GM04504 (cell line): ENCODE data around the gene OR14I1.

Experiments
- DNase-seq: peaks from one replicate; pipeline ENCODE4 v3.0.0-alpha.2; 2012; ENCODE audit warnings: low read depth

The OR14I1 gene

DNA sequence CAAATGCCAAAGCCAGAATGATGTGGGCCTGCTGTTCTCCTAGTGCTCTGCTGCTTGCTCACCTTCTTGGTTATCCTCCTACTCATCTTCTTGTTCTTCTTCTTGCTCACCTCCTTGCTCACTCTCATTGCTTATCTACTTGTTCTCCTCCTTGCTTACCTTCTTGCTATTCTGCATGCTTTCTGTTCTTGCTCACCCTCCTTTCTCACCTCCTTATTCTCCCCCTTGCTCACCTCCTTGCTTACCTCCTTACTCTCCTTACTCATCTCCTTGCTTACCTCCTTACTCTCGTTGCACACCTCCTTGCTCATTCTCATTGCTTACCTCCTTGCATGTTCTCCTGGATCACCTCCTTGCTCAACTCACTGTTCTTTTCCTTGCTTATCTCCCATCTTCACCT, at the start of gene OR14I1:
TSS of gene OR14I1 (minus strand) at position 53 of the 400 bp plus-strand sequence.
- no peak for DNase-seq

DNA sequence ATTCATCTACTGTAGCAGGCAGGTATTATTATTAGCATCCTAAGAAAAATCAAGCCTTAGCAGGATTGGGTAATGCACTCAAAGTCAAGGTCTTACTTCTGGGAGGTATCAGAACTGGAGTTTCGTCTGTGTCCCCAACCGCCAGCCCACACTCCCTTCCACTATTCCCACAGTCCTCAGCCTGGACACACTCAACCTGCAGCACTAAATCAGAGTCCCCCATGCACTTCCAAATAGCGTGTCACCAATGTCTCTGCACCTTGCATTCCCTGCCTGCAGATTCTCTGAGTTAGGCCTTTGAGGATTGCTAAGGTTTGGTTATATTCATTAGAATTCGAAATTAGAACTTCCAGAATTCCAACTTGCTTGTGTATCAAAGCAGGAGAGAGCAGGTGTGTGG, 49.1 kb upstream of the OR14I1 start:
- no peak for DNase-seq

DNA sequence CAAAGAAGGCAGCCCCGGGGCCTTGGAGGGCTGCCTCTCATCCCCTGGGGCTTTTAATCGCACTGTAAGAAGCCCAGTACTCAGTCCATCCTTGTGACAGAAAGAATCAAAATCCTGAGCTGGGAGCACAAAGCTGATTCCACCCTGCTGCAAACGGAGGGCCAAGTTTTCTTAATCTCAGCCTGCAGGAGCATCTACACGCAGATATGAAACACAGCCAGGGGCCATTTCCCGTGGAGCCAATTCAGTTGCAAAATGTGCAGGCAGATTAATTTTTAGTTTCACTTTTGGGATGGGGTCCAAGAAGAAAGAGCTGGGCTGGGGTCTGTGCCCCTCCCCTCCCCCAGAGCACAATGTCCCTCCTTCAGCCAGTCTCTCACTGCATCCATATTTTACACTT, 48.6 kb upstream of the OR14I1 start:
- no peak for DNase-seq

DNA sequence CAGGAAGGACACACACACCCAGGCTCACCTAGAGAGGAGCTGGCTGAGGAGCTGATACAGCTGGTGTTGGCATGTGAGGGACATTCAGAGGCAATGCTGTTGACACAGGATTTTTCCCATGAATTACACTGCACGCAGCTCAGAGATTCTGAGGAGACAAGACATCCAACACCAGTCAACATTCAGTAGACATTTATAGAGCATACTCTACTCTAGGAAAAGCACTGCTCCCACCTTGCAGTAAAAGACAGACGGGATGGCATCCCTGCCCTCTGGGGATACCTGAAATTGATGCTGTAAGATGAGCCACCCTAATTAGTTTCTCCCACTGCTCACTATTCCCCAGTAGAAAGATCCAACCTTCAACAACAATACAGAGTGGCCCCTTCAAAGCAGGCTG, 47.9 kb upstream of the OR14I1 start:
- DNase-seq = no peak

DNA sequence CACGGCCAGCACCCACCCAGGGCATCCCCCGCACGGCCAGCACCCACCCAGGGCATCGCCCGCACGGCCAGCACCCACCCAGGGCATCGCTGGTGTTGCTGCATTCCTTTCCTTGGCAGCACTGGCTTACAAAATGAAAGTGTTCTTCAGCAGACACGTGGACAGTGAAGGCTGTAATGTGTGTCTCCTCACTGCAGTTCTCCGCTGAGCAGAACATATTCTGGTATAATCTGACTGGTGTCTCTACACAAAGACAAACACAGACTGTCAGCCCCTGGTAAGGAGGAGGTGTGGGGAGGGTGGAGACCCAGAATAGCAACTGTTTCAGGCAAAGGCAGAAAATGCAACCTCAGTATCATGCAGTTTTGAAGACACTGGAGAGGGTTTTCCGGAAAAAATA, 45.6 kb upstream of the OR14I1 start:
- DNase-seq = no peak

DNA sequence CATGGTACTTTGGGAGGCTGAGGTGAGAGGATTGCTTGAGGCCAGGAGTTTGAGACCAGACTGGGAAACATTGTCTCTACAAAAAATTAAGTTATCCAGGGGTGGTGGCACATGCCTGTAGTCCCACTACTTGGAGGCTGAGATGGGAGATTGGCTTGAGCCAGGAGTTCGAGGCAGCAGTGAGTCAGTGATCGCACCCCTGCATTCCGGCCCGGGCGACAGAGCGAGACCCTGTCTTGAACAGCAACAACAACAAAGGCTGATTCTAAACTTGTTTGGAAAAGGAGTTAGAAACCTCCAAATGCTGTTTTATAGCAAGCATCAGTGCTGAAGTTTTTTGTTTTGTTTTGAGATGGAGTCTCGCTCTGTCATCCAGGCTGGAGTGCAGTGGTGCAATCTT, 38.3 kb upstream of the OR14I1 start:
- DNase-seq = no peak

DNA sequence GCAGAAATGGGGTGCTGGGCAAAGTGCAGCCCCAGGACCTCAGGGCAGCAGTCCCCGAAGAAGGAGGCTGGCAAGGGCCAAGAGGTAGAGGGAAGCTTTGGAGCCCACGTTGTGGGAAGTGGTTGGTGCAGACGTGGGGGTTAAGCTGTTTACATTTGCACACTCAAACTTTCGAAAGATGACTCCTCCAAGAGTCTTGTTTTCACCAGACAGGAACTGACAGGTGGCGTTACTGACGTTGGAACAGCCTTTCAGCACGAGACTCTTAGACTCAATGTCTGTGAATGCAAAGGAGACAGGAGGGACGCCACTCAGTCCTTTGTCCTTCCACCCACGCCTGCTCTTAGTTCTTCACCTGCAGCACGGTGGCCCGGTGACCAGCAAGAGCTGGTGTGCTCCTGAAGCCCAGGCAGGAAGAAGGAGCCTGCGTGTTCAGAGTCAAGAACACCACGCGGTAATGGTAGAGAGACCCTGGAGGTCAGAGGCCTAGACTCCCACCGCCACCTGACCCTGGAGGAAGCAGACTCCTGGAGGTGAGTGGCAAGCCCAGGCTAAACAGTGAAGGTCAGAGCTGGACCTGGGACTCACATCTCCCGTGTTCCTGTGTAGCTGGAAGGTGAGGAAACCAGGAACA, 37.1 kb upstream of the OR14I1 start:
- no peak for DNase-seq

DNA sequence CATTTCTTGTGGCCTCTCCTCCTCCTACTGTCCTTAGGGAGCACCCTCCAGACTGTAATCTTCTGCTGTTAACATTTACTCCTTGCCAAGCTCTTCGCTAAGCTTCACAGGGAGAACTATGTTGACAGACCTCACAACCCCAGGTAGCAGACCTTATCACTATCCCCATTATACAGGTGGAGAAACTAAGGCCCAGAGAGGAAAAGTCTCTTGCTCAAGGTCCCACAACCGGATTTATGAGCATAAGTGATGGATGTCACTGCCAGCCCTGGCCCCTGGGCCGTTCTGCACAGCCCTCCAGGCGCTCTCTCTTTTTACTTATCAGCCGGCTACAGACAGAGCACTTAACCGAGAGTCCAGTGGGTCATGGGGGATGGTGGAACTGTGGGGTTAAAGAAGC, 34.9 kb upstream of the OR14I1 start:
- DNase-seq = no peak

DNA sequence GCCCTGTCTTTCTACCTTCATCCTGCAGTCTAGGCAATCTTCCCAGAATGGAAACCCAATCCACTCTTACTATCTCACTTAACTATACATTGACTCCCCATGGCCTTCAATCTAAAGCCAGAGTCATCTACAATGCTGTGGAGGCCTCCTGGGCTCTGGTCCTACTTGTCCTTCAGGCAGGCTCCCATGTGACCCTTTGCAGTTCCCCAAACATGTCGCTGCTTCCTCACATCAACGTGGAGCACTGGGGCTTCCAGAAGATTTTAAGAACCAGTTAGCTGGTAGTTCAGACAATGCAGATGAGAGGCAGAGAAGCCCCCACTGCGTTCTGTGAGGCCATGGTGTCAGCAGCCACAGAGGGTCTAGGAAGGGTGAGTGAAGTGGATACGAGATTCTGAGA, 34.4 kb upstream of the OR14I1 start:
- DNase-seq = no peak

DNA sequence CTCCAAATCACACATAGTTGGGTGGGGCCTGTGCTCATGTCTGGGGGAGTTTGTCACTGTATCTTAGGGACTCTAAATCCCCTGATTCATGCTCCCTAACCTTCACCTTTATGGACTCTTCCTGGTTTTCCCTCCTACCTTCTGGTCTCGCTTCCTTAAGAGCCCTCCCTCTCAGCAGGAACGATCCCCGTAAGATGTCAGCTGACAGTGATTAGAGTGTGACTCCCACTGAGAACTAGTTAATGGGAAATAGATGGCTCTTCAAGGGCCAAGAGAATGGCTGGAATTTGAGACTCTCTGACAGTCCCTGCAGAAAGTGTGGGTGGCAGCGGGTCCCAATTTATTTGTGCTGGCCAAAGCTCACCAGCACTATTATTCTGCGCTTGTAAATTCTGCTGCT, 31.0 kb upstream of the OR14I1 start:
- no peak for DNase-seq

DNA sequence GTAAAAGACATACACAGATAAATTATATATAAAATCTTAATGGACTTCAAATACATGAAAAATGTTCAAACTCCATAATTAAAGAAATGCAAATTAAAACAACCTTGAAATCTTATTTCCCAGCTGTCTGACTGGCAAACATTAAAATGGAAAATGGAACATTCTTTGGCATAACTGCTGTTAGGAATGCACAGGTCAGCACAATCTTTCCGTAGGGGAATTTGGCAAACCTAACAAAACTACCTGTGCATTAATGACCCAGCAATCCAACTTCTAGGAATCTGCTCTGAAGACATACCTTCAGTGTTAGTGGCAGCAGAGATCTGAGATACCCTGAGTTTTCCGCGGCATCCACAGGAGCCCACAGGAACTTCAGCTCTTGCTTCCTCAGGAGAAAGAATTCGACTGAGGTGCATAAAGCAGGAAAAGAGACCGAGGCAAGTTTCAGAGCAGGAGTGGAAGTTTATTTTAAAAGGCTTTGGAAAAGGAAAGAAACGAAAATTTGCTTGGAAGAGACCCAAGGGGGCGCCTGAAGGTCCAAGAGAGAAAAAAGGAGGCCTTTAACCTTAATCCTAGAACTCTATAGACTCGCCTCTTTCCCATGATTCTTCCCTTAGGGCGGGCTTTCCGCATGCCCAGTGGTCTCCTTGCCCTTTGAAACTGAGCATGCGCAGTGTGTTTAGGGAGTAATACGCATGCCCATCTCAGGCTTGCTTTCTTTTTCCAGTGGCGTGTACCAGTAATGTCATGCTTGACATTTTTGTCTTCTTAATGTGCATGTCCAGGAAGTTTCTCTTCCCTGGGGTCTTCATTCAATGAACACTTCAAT, 28.2 kb upstream of the OR14I1 start:
- no peak for DNase-seq

DNA sequence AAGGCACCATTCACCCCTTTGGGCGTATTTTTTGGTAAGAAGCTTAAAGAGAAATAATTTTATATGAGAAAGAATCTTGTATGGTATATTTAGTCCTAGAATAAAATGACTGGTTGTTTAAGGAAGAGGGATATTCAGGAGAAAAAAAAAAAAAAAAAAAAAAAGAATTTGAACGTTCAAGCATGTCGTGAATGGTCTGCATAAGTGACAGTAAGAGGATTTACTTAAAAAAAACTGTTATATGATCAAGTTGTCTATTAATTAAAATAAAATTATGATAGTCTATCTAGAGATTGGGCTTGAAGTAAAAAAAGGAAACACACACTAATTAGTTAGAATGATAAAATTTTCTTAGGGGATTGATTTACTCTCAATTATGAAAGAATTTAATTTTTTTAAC, 11.7 kb upstream of the OR14I1 start:
- no peak for DNase-seq

DNA sequence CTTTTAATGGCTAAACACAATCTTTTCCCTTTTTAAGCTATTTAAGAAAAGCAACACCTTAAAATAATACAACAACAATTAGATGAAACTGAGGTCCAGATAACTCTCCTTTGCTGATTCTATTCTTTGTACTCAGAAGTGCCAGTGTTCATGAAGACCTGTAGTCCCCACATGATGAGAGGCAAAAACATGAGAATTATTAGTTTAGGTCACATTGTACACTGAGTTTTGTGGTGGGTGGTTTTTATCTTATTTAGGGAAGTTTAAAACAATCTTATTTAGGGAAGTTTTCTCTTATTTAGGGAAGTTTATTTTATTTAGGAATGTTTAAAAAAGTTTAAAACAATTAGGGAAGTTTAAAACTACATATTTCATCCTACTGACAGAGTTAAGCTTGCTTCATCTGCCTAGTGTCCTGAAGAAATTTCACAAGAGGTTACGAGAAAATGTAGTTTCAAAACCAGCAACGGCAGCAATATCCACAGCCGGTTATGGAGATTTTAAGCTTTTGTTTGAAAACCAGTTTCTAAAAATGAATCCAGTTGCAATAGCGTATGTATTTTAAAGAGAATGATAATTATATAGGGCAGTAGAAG, 7.8 kb upstream of the OR14I1 start:
- DNase-seq = no peak

DNA sequence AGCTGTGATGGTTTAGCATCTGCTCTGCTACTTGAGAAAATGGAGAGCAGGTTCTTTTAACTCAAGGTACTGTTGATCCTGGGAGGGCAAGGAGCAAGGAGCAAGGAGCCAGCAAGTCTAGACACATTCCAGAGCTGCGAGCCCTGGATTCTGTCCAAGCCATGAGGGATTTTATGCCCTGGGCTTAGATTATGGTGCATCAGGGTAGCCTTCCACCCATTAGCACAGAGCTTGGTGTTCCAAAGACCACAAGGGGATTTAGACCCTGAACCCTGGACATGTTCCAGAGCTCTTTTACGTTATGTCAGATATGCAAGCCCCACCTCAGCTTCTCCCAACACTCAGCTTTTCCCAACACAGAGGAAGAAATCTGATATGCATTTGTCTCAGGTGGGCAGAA, 2.0 kb upstream of the OR14I1 start:
- DNase-seq = no peak

DNA sequence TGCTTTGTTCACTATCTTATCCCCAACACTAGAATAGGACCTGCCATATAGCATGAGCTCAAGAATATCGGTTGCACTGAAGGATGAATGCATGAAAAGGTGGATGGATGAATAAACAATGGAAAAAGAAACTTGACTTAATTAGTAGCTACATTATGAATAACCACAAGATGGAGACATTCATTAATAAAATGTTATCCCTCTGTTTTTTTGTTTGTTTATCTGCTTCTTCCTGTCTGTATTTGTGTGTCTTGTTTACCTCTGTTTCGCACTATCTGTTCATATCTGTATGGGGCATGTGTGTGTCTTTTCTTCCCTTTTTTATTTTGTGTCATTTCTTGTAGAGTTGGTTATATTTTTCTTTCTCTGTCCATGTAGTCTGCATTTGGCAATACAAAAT, 1.1 kb upstream of the OR14I1 start:
- no peak for DNase-seq

DNA sequence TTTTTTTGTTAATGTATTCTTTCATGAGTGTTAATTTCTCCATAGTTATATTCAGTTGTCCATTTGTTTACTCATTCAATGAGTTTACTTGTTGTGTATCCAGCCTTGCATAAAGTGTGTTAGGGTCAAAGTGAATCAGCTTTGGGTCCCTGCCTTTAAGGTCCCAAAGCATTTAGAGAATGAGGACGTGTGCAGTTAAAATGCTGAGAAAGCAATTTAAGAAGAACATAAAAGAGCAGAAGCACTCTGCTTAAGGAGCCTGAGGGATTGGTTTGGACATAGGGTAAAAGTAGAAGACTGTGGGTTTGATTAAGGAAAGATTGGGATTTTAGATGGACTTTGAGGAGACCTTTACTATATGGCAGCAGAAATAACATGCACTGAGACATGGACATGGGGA, 3.5 kb downstream of the OR14I1 start:
- no peak for DNase-seq

DNA sequence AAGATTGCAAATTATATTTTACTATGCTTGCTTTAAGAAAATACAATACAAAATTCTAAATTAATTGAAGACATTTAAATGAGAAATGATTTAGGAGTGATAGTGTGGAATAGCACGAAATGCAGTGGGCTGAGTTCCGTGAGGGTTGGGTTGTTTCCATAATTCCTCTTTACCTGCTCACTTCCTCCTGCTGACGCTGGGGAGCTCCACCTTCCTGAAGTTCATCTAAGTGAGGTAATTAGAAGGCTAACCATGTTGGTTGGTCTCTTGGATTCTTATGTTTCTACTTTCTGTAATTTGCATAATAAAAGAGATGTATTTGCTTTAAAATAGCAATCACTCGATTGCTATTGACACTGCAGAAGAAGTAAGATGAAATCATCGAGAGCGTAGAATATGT, 4.7 kb downstream of the OR14I1 start:
- no peak for DNase-seq

DNA sequence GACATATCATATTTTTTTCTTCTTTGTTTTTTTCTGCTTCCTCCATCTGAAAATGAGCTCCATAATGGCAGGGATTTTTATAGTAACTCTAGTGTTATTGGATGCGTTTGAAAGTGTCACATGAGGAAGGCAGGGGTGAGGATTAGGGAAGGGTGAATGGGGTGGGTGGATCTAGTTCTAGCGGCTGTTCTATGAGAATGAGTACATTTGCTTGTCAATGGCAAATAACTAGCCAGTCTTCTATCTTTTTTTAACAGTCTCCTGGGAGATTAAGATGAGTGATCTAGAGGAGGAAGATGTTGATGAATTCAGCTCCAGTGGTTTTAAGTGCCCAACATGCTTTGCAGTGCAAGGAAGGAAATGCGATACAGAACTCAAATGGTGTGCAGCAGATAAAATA, 5.8 kb downstream of the OR14I1 start:
- no peak for DNase-seq

DNA sequence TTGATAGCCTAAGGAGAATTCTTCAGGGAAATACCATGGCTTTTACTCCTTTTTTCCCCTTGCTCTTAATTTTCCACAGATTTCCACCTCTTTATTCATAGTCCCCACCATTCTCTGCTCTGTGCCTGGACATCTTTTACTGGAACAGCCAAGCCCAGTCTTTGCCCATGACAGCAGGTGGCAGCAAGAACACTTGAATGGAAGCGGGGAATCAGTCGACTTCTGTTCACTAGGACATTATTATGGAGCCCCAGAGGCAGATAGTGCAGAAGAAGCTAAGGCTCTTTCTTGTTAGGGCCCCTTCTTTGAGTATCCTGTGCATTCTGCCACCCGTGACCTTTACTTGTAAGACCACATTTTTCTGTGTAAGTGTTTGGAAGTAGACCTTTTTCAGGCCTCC, 6.3 kb downstream of the OR14I1 start:
- DNase-seq = no peak

DNA sequence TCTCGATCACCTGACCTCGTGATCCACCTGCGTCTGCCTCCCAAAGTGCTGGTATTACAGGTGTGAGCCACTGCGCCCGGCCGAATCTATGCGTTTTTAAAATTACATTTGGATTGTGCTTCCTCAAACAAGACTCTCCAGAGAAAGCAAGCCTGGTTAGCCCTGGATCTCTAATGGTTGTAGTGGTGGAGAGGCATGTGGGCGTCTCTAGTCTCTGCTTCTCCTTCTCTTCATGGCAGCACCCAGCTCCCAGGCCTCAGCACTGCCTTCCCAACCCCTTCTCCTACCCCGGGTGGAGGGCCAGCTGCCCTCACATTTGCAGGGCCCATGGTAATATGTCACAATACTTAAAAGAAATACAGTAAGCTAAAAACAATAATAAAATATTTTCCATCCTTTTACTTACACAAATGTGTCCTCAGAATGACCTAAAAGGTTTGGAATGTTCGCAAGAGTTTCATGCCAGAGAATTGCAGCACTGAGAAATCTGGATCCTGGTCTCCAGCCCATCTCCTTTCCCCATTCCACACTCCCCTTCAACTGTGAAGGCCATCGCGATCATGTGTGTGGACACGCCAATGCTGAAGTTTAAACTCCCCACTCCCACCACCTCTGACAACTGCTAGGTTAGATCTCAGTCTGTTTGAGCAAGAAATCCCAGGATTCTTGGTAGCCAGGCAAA, 7.0 kb downstream of the OR14I1 start:
- DNase-seq = no peak

DNA sequence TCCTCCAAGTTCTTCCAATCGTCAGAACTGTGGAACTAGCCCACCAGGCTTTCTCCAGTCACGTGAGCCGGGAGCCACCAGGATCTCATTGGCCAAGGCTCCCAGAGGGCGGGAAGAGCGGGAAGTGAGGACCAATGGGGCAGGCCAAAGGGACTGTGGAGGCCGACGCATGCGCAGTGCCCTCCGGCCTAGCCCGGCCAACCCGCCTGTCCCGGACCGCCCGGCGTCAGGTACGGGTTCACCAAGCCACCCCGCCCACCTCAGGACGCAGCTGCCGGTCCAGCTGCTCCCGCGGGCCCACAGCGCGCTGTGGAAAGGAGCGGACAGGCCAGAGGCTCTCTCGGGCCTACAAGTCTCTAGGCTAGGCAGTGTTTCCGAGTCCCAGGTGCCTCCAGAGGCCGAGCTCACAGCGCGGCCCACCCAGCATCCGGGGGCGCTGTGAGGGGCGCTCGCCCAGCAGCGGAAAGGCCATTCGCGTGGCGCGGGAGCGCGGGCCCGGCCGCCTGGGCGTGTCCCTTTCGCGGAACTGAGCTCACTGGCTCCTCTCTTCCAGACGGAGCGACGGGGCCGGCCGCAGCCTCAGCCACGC, 10.9 kb downstream of the OR14I1 start:
- no peak for DNase-seq

DNA sequence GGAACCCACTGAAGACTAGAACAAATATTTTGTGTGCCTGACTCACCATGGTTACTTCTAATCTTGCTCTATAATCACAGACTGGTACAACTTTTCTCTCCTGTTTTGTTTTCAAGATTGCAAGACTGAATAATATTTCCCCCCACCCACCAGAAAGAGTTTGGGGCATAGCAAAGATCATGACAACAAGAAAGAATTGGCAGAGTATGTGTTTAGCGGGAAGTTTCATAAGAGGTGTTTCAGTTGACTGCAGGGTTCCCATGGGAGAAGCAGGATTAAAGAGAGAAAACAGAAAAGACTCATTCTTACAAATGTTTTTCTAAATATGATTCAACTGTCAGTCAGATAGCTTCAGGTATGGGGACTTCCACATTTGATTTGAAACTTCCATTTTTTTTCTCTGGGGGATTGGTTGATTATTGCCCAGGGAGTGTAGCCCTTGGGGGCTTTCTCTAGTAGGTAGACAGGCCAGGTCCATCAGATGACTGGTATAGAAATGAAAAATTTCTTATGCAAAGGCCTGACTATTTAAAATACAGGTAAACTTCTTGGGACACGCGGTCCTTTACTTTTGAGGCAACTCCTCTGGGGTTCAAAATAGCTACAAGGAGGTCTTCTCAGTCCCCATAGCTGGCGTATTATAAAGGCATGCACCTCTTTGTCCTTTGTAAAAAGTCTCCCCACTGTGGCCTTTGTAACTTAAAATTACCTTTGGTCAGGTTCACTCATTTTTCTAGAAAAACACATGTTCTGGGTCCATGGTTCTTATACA, 13.9 kb downstream of the OR14I1 start:
- no peak for DNase-seq
